Fibroblast of lung (primary cell): ENCODE measurements around the gene WASHC4. TPM values are rescaled to one million over a fixed set of nuclear protein-coding genes. Genes with fewer than 3 reads are reported as not detected.

Experiments used
- DNase-seq, 2 donors: peaks; one replicate each; pipeline versions ENCODE4 v3.0.0 to v3.0.0-alpha.2; 2010; ENCODE audit warnings: low read depth in 2 of 2
- H2AFZ ChIP-seq: 2 replicates; pipeline ENCODE4 v1.5.1; 2012; ENCODE audit warnings: low read length, control low read depth, inconsistent platforms
- H3K27ac ChIP-seq: 2 replicates; pipeline ENCODE4 v1.5.1; 2011; ENCODE audit warnings: low read length, control low read depth; ENCODE audit not compliant: insufficient read depth
- H3K27me3 ChIP-seq: 2 replicates; pipeline ENCODE4 v1.5.1; 2011; ENCODE audit warnings: mild to moderate bottlenecking, low read length; ENCODE audit not compliant: control insufficient read depth, insufficient read depth
- H3K36me3 ChIP-seq: 2 replicates; pipeline ENCODE4 v1.5.1; 2011; ENCODE audit warnings: low read length; ENCODE audit not compliant: control insufficient read depth, insufficient read depth
- H3K4me1 ChIP-seq: 2 replicates; pipeline ENCODE4 v1.5.1; 2011; ENCODE audit warnings: low read length; ENCODE audit not compliant: control insufficient read depth, insufficient read depth; ENCODE audit errors: extremely low read depth
- H3K4me2 ChIP-seq: 2 replicates; pipeline ENCODE4 v1.5.1; 2011; ENCODE audit warnings: low read length, control low read depth; ENCODE audit not compliant: insufficient read depth; ENCODE audit errors: extremely low read depth
- H3K4me3 ChIP-seq, 4 experiments: fragments of 200-600 bp in 1 of 4; sonication (generic) in 1 of 4; replicated peaks in 1 of 4; 2 replicates each; pipeline ENCODE4 v1.5.1; 2011 to 2016; ENCODE audit warnings: low read length in 4 of 4, low read depth in 3 of 4, mild to moderate bottlenecking in 3 of 4, control low read depth in 2 of 4, inconsistent platforms in 1 of 4, mixed read lengths in 1 of 4; ENCODE audit not compliant: insufficient read depth in 1 of 4; ENCODE audit errors: control extremely low read depth in 1 of 4
- H3K79me2 ChIP-seq: 2 replicates; pipeline ENCODE4 v1.5.1; 2012; ENCODE audit warnings: mild to moderate bottlenecking, low read length, inconsistent platforms; ENCODE audit not compliant: control insufficient read depth, insufficient read depth
- H3K9ac ChIP-seq: 2 replicates; pipeline ENCODE4 v1.5.1; 2011; ENCODE audit warnings: mild to moderate bottlenecking, low read length, control low read depth; ENCODE audit not compliant: insufficient read depth
- H3K9me3 ChIP-seq: 2 replicates; pipeline ENCODE4 v1.5.1; 2012; ENCODE audit warnings: low read depth, low read length; ENCODE audit not compliant: control insufficient read depth, insufficient read depth
- H4K20me1 ChIP-seq: 2 replicates; pipeline ENCODE4 v1.5.1; 2011; ENCODE audit warnings: low read length; ENCODE audit not compliant: control insufficient read depth, insufficient read depth; ENCODE audit errors: extremely low read depth
- EZH2 ChIP-seq: IDR thresholded peaks from 2 replicates; pipeline ENCODE4 v1.5.1; 2012; ENCODE audit warnings: low read length, control low read depth, mild to moderate bottlenecking; ENCODE audit errors: missing control alignments
- polyA plus RNA-seq, 2 donors: library from polyadenylated mRNA; depleted of rRNA in 1 of 2; stranded (reverse) in 1 of 2; unstranded in 1 of 2; fragments of >200 nt; gene quantifications; 2 replicates each; pipeline ENCODE4 v1.2.1, GENCODE V29; 2011 to 2012; ENCODE audit warnings: missing spikeins in 1 of 2
- total RNA-seq: library from RNA; depleted of rRNA; stranded (reverse); fragments of >200 nt; gene quantifications from 2 replicates; pipeline ENCODE4 v1.2.1, GENCODE V29; 2014
- TF ChIP-seq, protein P1 (sequence below), 2 donors: IDR thresholded peaks in 1 of 2; conservative IDR thresholded peaks in 1 of 2; 1 replicate in 1 of 2; 2 replicates in 1 of 2; pipeline ENCODE4 v1.5.1; 2011 to 2012; ENCODE audit warnings: low read length in 2 of 2, control low read depth in 1 of 2, inconsistent platforms in 1 of 2, low read depth in 1 of 2, mild to moderate bottlenecking in 1 of 2

WASHC4 gene
- total and polyA plus RNA-seq, 2 donors (not counting 1 experiment from before 2014, with no cell fraction given): 56.5 to 98.3 TPM

- Histone ChIP-seq H3K9me3 (no peaks in the 10 kb centered on the region), H3K9ac (no peak overlapping the region), H3K36me3 (no peaks in the 10 kb centered on the region), H3K79me2 (no peaks in the 10 kb centered on the region), H4K20me1 (no peaks in the 10 kb centered on the region), H2AFZ (no peak overlapping the region), H3K27ac (no peak overlapping the region), H3K27me3 (no peaks in the 10 kb centered on the region), H3K4me1 (no peaks in the 10 kb centered on the region), H3K4me3 (no peak overlapping the region), H3K4me2 (no peak overlapping the region)
- no peak for DNase-seq
- TF ChIP-seq EZH2: no peak
- TF ChIP-seq, protein P1, sequence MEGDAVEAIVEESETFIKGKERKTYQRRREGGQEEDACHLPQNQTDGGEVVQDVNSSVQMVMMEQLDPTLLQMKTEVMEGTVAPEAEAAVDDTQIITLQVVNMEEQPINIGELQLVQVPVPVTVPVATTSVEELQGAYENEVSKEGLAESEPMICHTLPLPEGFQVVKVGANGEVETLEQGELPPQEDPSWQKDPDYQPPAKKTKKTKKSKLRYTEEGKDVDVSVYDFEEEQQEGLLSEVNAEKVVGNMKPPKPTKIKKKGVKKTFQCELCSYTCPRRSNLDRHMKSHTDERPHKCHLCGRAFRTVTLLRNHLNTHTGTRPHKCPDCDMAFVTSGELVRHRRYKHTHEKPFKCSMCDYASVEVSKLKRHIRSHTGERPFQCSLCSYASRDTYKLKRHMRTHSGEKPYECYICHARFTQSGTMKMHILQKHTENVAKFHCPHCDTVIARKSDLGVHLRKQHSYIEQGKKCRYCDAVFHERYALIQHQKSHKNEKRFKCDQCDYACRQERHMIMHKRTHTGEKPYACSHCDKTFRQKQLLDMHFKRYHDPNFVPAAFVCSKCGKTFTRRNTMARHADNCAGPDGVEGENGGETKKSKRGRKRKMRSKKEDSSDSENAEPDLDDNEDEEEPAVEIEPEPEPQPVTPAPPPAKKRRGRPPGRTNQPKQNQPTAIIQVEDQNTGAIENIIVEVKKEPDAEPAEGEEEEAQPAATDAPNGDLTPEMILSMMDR (conservative IDR thresholded peaks at IDR 0.05 in 1 of 2, IDR thresholded peaks at IDR 0.05 in 1 of 2; ENCODE audit: low read depth in 1 of 2, low read length in 2 of 2): no peak
Measured at GRCh38 chr12:105141320-105141922, 33.9 kb downstream of the WASHC4 start.

DNA sequence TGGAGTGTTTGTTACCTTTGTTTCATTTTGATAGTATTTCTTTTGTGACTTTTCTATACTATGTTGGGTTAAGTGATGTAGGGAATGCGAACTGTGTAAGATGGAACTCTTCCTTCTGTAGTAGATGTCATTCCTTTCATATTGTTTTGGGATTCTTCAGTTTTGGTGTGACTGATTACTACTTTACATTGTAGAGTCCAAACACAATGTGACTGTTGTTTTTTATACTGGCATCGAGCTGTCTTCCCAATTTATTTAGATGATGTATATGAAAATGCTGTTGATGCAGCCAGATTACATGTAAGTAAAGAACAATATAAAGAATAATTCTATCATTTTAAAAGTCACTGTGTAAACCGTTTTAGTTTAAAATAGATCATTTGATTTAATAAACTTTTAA lies 34.7 kb downstream of the WASHC4 start:
- DNase-seq: no peak
- Histone ChIP-seq H2AFZ (no peak overlapping the region), H3K79me2 (no peaks in the 10 kb centered on the region), H3K4me2 (no peak overlapping the region), H3K4me3 (no peak overlapping the region), H3K4me1 (no peaks in the 10 kb centered on the region), H3K27ac (no peak overlapping the region), H3K9me3 (no peaks in the 10 kb centered on the region), H3K27me3 (no peaks in the 10 kb centered on the region), H3K36me3 (peaks cover 2% of the 10 kb centered on the region), H4K20me1 (no peaks in the 10 kb centered on the region), H3K9ac (no peak overlapping the region)
- TF ChIP-seq, protein P1 (conservative IDR thresholded peaks at IDR 0.05 in 1 of 2, IDR thresholded peaks at IDR 0.05 in 1 of 2; ENCODE audit: low read depth in 1 of 2, low read length in 2 of 2): no peak
- no peak for TF ChIP-seq EZH2

DNA sequence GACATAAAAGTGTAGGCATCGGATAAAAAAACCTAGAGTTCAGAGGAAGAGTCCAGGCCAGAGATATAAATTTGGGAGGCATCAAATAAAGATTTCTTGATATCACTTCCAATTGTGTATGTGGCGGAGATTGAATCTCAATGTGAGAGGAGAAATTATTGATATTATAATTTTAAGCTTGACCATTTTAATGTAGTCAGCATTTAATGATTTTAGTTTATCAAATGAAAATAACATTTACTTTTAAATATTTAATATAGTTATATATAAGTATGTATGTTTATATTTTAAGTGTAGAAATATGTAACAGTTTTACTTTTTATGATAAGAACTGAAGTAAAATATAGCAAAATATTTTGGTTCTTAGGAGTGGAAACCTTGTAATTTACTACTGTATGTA lies 48.7 kb downstream of the WASHC4 start:
- H3K27me3 ChIP-seq: no peaks in the 10 kb centered on the region
- no peaks in the 10 kb centered on the region for H4K20me1 ChIP-seq
- H3K4me1 ChIP-seq: no peaks in the 10 kb centered on the region
- H3K9ac ChIP-seq: no peak overlapping the region
- TF ChIP-seq, protein P1 (conservative IDR thresholded peaks at IDR 0.05 in 1 of 2, IDR thresholded peaks at IDR 0.05 in 1 of 2; ENCODE audit: low read depth in 1 of 2, low read length in 2 of 2): no peak
- TF ChIP-seq EZH2: no peak
- no peak overlapping the region for H3K4me3 ChIP-seq
- H3K79me2 ChIP-seq: no peaks in the 10 kb centered on the region
- no peak overlapping the region for H3K4me2 ChIP-seq
- H3K9me3 ChIP-seq: no peaks in the 10 kb centered on the region
- no peak for DNase-seq
- H3K27ac ChIP-seq: no peak overlapping the region
- no peak overlapping the region for H2AFZ ChIP-seq
- H3K36me3 ChIP-seq: peaks cover 6% of the 10 kb centered on the region
